A673 (cell line): ENCODE data around the gene ACOX3. TPM values are rescaled to one million over a fixed set of nuclear protein-coding genes. Genes with fewer than 3 reads are reported as not detected.

Experiments used
- BruUV-seq: library from RNA; stranded (reverse); fragments of 400-500 nt; replicated peaks from 2 replicates; lab custom pipeline; 2021; lab: Mats Ljungman, UMichigan
- CTCF ChIA-PET: fragments of 300-600 bp; sonication (Branson Sonifier 250); formaldehyde crosslinking; loops from one replicate; lab custom pipeline; 2022; ENCODE audit warnings: antibody characterized with exemption; lab: Charles Lee
- POLR2A ChIA-PET: fragments of 300-600 bp; sonication (Branson Sonifier 250); formaldehyde crosslinking; loops from one replicate; lab custom pipeline; 2022; ENCODE audit warnings: antibody characterized with exemption; ENCODE audit not compliant: low non-redundant PET; lab: Charles Lee
- DNase-seq: peaks from one replicate; pipeline ENCODE4 v3.0.0-alpha.2; 2015; ENCODE audit warnings: low spot score
- H3K27ac ChIP-seq: fragments of 200-600 bp; sonication (generic); 2 replicates; pipeline ENCODE4 v1.5.1; 2016; ENCODE audit warnings: mixed run types, low read depth, mild to moderate bottlenecking, mixed read lengths, antibody characterized with exemption, low read length; ENCODE audit not compliant: poor library complexity, severe bottlenecking
- H3K27me3 ChIP-seq: fragments of 200-600 bp; sonication (generic); replicated peaks from 2 replicates; pipeline ENCODE4 v1.6.1; 2017; ENCODE audit warnings: mixed run types, low read depth, mild to moderate bottlenecking, mixed read lengths, antibody characterized with exemption, low read length; ENCODE audit not compliant: insufficient read depth, poor library complexity
- H3K36me3 ChIP-seq: fragments of 200-600 bp; sonication (generic); 2 replicates; pipeline ENCODE4 v1.6.1; 2016; ENCODE audit warnings: mixed run types, mild to moderate bottlenecking, mixed read lengths, antibody characterized with exemption, low read length; ENCODE audit not compliant: insufficient read depth, poor library complexity, severe bottlenecking
- H3K4me1 ChIP-seq: fragments of 200-600 bp; sonication (generic); 2 replicates; pipeline ENCODE4 v1.6.1; 2017; ENCODE audit warnings: mixed run types, mild to moderate bottlenecking, mixed read lengths, antibody characterized with exemption, low read length; ENCODE audit not compliant: insufficient read depth, poor library complexity, severe bottlenecking
- H3K4me3 ChIP-seq: fragments of 200-600 bp; sonication (generic); 2 replicates; pipeline ENCODE4 v1.5.1; 2016; ENCODE audit warnings: low read depth, mixed run types, mild to moderate bottlenecking, mixed read lengths, low read length; ENCODE audit not compliant: poor library complexity, severe bottlenecking
- H3K9me3 ChIP-seq: fragments of 200-600 bp; sonication (generic); 2 replicates; pipeline ENCODE4 v1.6.1; 2016; ENCODE audit warnings: mixed run types, low read depth, mild to moderate bottlenecking, mixed read lengths, antibody characterized with exemption, low read length; ENCODE audit not compliant: poor library complexity, severe bottlenecking
- CTCF ChIP-seq: fragments of 300-800, 200-600 bp; sonication (generic); conservative IDR thresholded peaks from 2 replicates; pipeline ENCODE4 v1.5.1; 2017; ENCODE audit warnings: low read depth, mild to moderate bottlenecking, antibody characterized with exemption, low read length, moderate library complexity, mixed read lengths
- EZH2 ChIP-seq: fragments of 200-600 bp; sonication (generic); IDR thresholded peaks from 2 replicates; pipeline ENCODE4 v1.6.1; 2017; ENCODE audit warnings: borderline replicate concordance, low read depth, mild to moderate bottlenecking, mixed read lengths, antibody characterized with exemption, low read length; ENCODE audit not compliant: poor library complexity, severe bottlenecking
- intact Hi-C: fragments of 100-400 bp; cut with micrococcal nuclease; formaldehyde crosslinking; loops from one replicate; pipeline ENCODE4 v1.10.0; 2022; ENCODE audit not compliant: unreplicated experiment
- total RNA-seq: library from RNA; stranded (reverse); gene quantifications from 2 replicates; pipeline ENCODE4 v1.2.3, GENCODE V29; 2021

ACOX3 gene
- total RNA-seq, 1 experiment from 2014 or later = 14.3 TPM

GRCh38 chr4:8470451-8471024 is 30.0 kb upstream of the ACOX3 start:
- ChIA-PET CTCF (no interaction called here), POLR2A (no interaction called here)
- Histone ChIP-seq H3K9me3 (no peaks in the 10 kb centered on the region), H3K4me1 (peaks cover 3% of the 10 kb centered on the region), H3K36me3 (peaks cover 7% of the 10 kb centered on the region), H3K27me3 (no peaks in the 10 kb centered on the region), H3K27ac (no peak overlapping the region), H3K4me3 (no peak overlapping the region)
- BruUV-seq = no TSS peak
- TF ChIP-seq EZH2 (no peak), CTCF (no peak)
- intact Hi-C loops = no loop called here
- DNase-seq = no peak

DNA sequence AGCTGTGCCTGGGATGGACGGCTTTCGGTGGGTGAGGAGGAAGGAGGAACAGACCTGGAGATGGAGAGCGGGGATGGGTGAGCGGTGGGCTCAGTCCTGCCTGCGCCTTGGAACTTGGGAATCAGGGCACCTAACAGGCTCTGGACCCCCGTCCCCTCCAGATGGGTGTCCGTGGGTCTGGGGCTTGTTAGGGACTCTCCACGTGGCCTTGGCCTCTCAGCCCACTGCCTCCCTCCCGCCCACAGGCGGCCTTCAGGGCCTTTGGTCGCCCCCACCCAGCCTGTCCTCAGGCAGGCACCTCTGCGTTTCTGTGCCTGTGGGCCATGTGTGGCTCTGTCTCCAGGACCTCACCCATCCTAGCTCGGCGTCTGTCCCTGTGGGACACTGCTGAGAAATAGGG is 29.0 kb upstream of the ACOX3 start:
- intact Hi-C loops = no loop called here
- CTCF ChIA-PET = interaction anchor here (1.0 kb wide), 1 partner anchor 35 kb away, joined by 3 read pairs; no protein-coding TSS in a partner anchor
- BruUV-seq = no TSS peak
- peaks cover 3% of the 10 kb centered on the region for H3K4me1 ChIP-seq
- TF ChIP-seq EZH2 (no peak), CTCF (no peak)
- H3K9me3 ChIP-seq = no peaks in the 10 kb centered on the region
- POLR2A ChIA-PET = no interaction called here
- H3K27me3 ChIP-seq = no peaks in the 10 kb centered on the region
- no peak for DNase-seq
- peaks cover 11% of the 10 kb centered on the region for H3K36me3 ChIP-seq
- H3K4me3 ChIP-seq = no peak overlapping the region
- no peak overlapping the region for H3K27ac ChIP-seq

- no peaks in the 10 kb centered on the region for H3K27me3 ChIP-seq
- intact Hi-C loops = loop anchor here (1.0 kb wide), 1 partner anchor 125 kb away; no protein-coding TSS in a partner anchor
- TF ChIP-seq EZH2 (no peak), CTCF (peak; percentile 93)
- no peak overlapping the region for H3K27ac ChIP-seq
- H3K9me3 ChIP-seq = no peaks in the 10 kb centered on the region
- CTCF ChIA-PET = interaction anchor here (0.6 to 1.2 kb wide), 3 partner anchors 36 to 130 kb away, joined by 3 read pairs; no protein-coding TSS in a partner anchor
- H3K4me3 ChIP-seq = no peak overlapping the region
- H3K4me1 ChIP-seq = peaks cover 3% of the 10 kb centered on the region
- DNase-seq = peak; percentile 70
- BruUV-seq = no TSS peak
- peaks cover 11% of the 10 kb centered on the region for H3K36me3 ChIP-seq
- POLR2A ChIA-PET = interaction anchor here (0.8 kb wide), 1 partner anchor 123 kb away, joined by 3 read pairs; no protein-coding TSS in a partner anchor
Measured at GRCh38 chr4:8468746-8469535, 28.4 kb upstream of the ACOX3 start.
